ENCODE data around the gene PHOX2A.

GRCh38 chr11:72243173-72244059 is 560 bp downstream of the PHOX2A start:
- no peak for TF ChIP-seq ZNF274 (IDR thresholded peaks at IDR 0.05; ENCODE audit: low read depth, low read length)
- TF ChIP-seq YY1 (IDR thresholded peaks at IDR 0.05; ENCODE audit: insufficient read depth, insufficient read length): no peak

Measured in NT2/D1 (cell line).